Measurements from ENCODE around the gene F7. TPM values are rescaled to one million over a fixed set of nuclear protein-coding genes. Genes with fewer than 3 reads are reported as not detected.
"Not testable (repeated sequence)": the region's sequence is repeated elsewhere in the genome, so short reads cannot be mapped to it uniquely, and the experiment has no call there.

F7 gene
- total RNA-seq: not detected

- TF ChIP-seq POLR2A (IDR thresholded peaks at IDR 0.05): no peak
- TF ChIP-seq, protein P1, sequence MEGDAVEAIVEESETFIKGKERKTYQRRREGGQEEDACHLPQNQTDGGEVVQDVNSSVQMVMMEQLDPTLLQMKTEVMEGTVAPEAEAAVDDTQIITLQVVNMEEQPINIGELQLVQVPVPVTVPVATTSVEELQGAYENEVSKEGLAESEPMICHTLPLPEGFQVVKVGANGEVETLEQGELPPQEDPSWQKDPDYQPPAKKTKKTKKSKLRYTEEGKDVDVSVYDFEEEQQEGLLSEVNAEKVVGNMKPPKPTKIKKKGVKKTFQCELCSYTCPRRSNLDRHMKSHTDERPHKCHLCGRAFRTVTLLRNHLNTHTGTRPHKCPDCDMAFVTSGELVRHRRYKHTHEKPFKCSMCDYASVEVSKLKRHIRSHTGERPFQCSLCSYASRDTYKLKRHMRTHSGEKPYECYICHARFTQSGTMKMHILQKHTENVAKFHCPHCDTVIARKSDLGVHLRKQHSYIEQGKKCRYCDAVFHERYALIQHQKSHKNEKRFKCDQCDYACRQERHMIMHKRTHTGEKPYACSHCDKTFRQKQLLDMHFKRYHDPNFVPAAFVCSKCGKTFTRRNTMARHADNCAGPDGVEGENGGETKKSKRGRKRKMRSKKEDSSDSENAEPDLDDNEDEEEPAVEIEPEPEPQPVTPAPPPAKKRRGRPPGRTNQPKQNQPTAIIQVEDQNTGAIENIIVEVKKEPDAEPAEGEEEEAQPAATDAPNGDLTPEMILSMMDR (IDR thresholded peaks at IDR 0.05): no peak
- Histone ChIP-seq H3K4me1 (peaks cover 0 to 6% of the 10 kb centered on the region in 2 donors), H3K4me3 (replicated peaks in 1 of 3) (no peak within 1 kb of the TSS), H3K27me3 (peaks cover 9% of the 10 kb centered on the region), H3K9me3 (no peaks in the 10 kb centered on the region), H3K36me3 (no peaks in the 10 kb centered on the region), H3K27ac (no peak within 1 kb of the TSS)
- DNase-seq: no peak
- 44 to 59% methylated on average over 14 to 15 of the region's 17 CpGs for WGBS, 2 donors
- intact Hi-C loops (cut with DNase I): no loop called here
Observed at GRCh38 chr13:113105032-113105920, at the start of gene F7. Gene F7 (plus strand): TSS chr13:113105791. CDS start chr13:113105842, 51 bp downstream.

DNA sequence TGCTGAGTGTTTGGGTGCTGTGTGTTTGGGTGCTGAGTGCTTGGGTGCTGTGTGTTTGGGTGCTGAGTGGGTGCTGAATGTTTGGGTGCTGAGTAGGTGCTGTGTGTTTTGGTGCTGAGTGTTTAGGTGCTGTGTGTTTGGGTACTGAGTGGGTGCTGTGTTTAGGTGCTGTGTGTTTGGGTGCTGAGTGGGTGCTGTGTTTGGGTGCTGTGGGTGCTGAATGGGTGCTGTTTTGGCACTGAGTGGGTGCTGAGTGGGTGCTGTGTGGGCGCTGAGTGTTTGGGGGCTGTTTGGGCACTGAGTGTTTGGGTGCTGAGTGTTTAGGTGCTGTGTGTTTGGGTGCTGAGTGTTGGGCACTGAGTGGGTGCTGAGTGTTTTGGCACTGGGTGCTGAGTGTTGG, 48.5 kb upstream of the F7 start:
- Histone ChIP-seq H3K9me3 (no peaks in the 10 kb centered on the region), H3K36me3 (no peaks in the 10 kb centered on the region), H3K27me3 (no peaks in the 10 kb centered on the region), H3K27ac (no peak overlapping the region), H3K4me3 (replicated peaks in 1 of 3) (no peak overlapping the region), H3K4me1 (no peaks in the 10 kb centered on the region)
- TF ChIP-seq, protein P1 (IDR thresholded peaks at IDR 0.05): no peak
- TF ChIP-seq POLR2A (IDR thresholded peaks at IDR 0.05): no peak
- intact Hi-C loops (cut with DNase I): no loop called here
- DNase-seq: no peak
- 80 to 100% methylated on average over 1 of the region's 1 CpG for WGBS, 2 donors

DNA sequence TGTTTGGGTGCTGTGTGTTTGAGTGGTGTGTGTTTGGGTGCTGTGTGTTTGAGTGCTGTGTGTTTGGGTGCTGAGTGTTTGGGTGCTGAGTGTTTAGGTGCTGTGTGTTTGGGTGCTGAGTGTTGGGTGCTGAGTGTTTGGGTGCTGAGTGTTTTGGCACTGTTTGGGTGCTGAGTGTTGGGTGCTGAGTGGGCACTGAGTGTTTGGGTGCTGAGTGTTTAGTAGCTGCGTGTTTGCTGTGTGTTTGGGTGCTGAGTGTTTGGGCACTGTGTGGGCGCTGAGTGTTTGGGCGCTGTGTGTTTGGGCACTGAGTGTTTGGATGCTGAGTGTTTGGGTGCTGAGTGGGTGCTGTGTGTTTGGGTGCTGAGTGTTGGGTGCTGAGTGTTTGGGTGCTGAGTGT, 48.0 kb upstream of the F7 start:
- DNase-seq; intact Hi-C loops (cut with DNase I); H3K36me3 ChIP-seq; H3K4me3 ChIP-seq (replicated peaks in 1 of 3); H3K4me1 ChIP-seq; H3K27me3 ChIP-seq; H3K27ac ChIP-seq; H3K9me3 ChIP-seq: not testable (repeated sequence)
- 93 to 98% methylated on average over 3 of the region's 3 CpGs for WGBS, 2 donors

- DNase-seq: no peak
Observed at GRCh38 chr13:113058129-113058987, 47.2 kb upstream of the F7 start.

More at GRCh38 chr13:113058129-113058987, 47.2 kb upstream of the F7 start:
- Histone ChIP-seq H3K9me3 (no peaks in the 10 kb centered on the region), H3K27ac (no peak overlapping the region), H3K4me3 (replicated peaks in 1 of 3) (no peak overlapping the region), H3K36me3 (no peaks in the 10 kb centered on the region), H3K4me1 (no peaks in the 10 kb centered on the region), H3K27me3 (no peaks in the 10 kb centered on the region)
- no peak for TF ChIP-seq POLR2A (IDR thresholded peaks at IDR 0.05)
- TF ChIP-seq, protein P1 (IDR thresholded peaks at IDR 0.05): no peak
- WGBS, 2 donors: 92 to 95% methylated on average over 21 of the region's 21 CpGs
- intact Hi-C loops (cut with DNase I): no loop called here

Measured in thyroid gland (tissue), 4 donors.